Measurements from ENCODE around the gene TIGD6. TPM values are rescaled to one million over a fixed set of nuclear protein-coding genes. Genes with fewer than 3 reads are reported as not detected.

TIGD6 gene
- total RNA-seq, 2 experiments from 2014 or later, result 1.2 to 2.2 TPM

GRCh38 chr5:149960272-149961185, 39.9 kb downstream of the TIGD6 start, which contains the start of gene SLC26A2:
SLC26A2 (plus strand) TSS chr5:149960758; CDS start chr5:149977653, 16,895 bp downstream.
- TF ChIP-seq CTCF (IDR thresholded peaks at IDR 0.05), result no peak
- Mint-ChIP-seq H3K27ac (peak within 1 kb of the TSS; percentile 99), H3K4me1 (ENCODE audit: low read depth) (peaks cover 35% of the 10 kb centered on the region), H3K4me3 (peak within 1 kb of the TSS; percentile 95), H3K36me3 (ENCODE audit: low read depth) (peaks cover 6% of the 10 kb centered on the region), H3K27me3 (no peaks in the 10 kb centered on the region), H3K9me3 (no peaks in the 10 kb centered on the region)
- DNase-seq, result peak; percentile 97
- ATAC-seq, result peak; percentile 96
- POLR2A ChIA-PET, result interaction anchor here (0.6 to 5.5 kb wide), 9 partner anchors 9 to 312 kb away, joined by 3 to 36 read pairs (median 4); partner anchors contain the start of genes HMGXB3 and TIGD6
- CTCF ChIA-PET, result interaction anchor here (0.9 to 7.9 kb wide), 20 partner anchors 7 to 411 kb away, joined by 3 to 81 read pairs (median 10); partner anchors contain the start of genes HMGXB3, PPARGC1B and TIGD6
- intact Hi-C loops (cut with micrococcal nuclease), result loop anchor here (10.0 kb wide), 1 partner anchor 326 kb away; no protein-coding TSS in a partner anchor

GRCh38 chr5:149959406-149960236, 40.8 kb downstream of the TIGD6 start:
- Mint-ChIP-seq H3K4me1 (ENCODE audit: low read depth) (peaks cover 34% of the 10 kb centered on the region), H3K9me3 (no peaks in the 10 kb centered on the region), H3K27ac (peak overlapping the region; percentile 99), H3K36me3 (ENCODE audit: low read depth) (peaks cover 6% of the 10 kb centered on the region), H3K27me3 (no peaks in the 10 kb centered on the region), H3K4me3 (peak overlapping the region; percentile 95)
- ChIA-PET CTCF (interaction anchor here (0.9 to 7.9 kb wide), 34 partner anchors 8 to 815 kb away, joined by 3 to 81 read pairs (median 4); partner anchors contain the start of genes HMGXB3, PPARGC1B and TIGD6), POLR2A (interaction anchor here (0.6 to 5.5 kb wide), 9 partner anchors 10 to 311 kb away, joined by 3 to 36 read pairs (median 4); partner anchors contain the start of genes HMGXB3 and TIGD6)
- ATAC-seq (peak; percentile 50), DNase-seq (peak; percentile 70)
- intact Hi-C loops (cut with micrococcal nuclease), result loop anchor here (1.0 to 10.0 kb wide), 2 partner anchors 41 to 325 kb away; partner anchors contain the start of genes HMGXB3 and TIGD6
- peak; percentile 79 for TF ChIP-seq CTCF (IDR thresholded peaks at IDR 0.05)

- CTCF ChIA-PET, result interaction anchor here (0.9 to 7.9 kb wide), 10 partner anchors 9 to 322 kb away, joined by 3 to 81 read pairs (median 22); no protein-coding TSS in a partner anchor
Observed at GRCh38 chr5:149957855-149958254, 42.6 kb downstream of the TIGD6 start.

DNA sequence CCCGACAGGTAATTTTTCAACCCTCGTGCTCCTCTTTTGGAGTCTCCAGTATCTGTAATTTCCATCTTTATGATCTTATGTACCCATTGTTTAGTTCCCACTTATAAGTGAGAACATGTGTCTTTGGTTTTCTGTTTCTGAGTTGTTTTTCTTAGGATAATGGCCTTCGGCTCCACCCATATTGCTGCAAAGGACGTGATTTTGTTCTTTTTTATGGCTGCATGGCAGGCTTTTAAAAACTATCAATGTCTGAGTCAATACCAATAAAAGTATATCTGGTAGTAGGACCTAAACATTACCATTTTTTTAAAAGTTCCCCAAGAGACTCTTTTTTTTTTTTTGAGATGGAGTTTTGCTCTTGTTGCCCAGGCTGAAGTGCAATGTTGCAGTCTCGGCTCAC, 43.8 kb downstream of the TIGD6 start:
- Mint-ChIP-seq H3K9me3 (no peaks in the 10 kb centered on the region), H3K36me3 (ENCODE audit: low read depth) (no peaks in the 10 kb centered on the region), H3K4me3 (no peak overlapping the region), H3K27me3 (no peaks in the 10 kb centered on the region), H3K4me1 (ENCODE audit: low read depth) (peaks cover 19% of the 10 kb centered on the region), H3K27ac (no peak overlapping the region)
- ATAC-seq (no peak), DNase-seq (no peak)
- intact Hi-C loops (cut with micrococcal nuclease), result no loop called here
- ChIA-PET POLR2A (no interaction called here), CTCF (interaction anchor here (1.2 kb wide), 1 partner anchor 128 kb away, joined by 3 read pairs; no protein-coding TSS in a partner anchor)
- TF ChIP-seq CTCF (IDR thresholded peaks at IDR 0.05), result no peak

More at GRCh38 chr5:149957855-149958254, 42.6 kb downstream of the TIGD6 start:
- Mint-ChIP-seq H3K27me3 (no peaks in the 10 kb centered on the region), H3K27ac (no peak overlapping the region), H3K4me3 (no peak overlapping the region), H3K4me1 (ENCODE audit: low read depth) (peaks cover 31% of the 10 kb centered on the region), H3K36me3 (ENCODE audit: low read depth) (peaks cover 2% of the 10 kb centered on the region), H3K9me3 (no peaks in the 10 kb centered on the region)
- intact Hi-C loops (cut with micrococcal nuclease), result no loop called here
- ATAC-seq (no peak), DNase-seq (no peak)
- no peak for TF ChIP-seq CTCF (IDR thresholded peaks at IDR 0.05)
- POLR2A ChIA-PET, result interaction anchor here (5.5 kb wide), 1 partner anchor 42 kb away, joined by 36 read pairs; the partner anchor contains the start of genes HMGXB3 and TIGD6

Measured in activated CD8-positive, alpha-beta T cell treated with anti-CD3 and anti-CD28 coated beads for 36 hours (primary cell).